HG02884 (cell line): ENCODE measurements around the gene NRXN3.

Experiments used
- ATAC-seq: cut with Tn5 transposase; IDR thresholded peaks from one replicate; pipeline ENCODE4 v1.9.1; 2021; ENCODE audit warnings: mild to moderate bottlenecking, moderate library complexity; ENCODE audit not compliant: unreplicated experiment

NRXN3 gene

DNA sequence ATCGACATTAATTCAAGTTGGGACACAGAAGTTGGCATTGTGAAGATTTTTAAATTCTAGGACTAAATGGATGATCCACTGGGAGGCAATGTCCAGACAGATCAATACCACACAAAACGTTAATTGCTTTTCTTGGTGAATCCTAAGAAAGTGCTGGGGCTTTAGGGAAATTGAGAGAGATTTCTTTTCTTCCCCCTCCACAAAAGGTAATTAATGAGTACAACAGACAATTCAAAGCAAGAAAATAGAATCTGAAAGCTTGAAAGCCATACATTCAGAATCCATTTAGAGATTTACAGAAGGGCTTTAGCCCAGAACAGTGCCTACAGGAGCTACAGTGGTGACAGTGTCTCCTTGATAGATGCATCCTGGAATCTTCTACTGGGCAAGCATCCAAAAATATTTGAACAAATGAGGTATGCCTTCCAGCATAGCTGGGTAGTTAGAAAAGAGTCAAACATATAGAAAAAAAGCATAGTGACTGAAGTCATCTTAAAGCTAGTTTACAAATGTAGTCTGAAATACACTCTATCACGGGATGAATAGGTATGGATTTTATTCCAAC is 1323.0 kb downstream of the NRXN3 start:
- no peak for ATAC-seq

DNA sequence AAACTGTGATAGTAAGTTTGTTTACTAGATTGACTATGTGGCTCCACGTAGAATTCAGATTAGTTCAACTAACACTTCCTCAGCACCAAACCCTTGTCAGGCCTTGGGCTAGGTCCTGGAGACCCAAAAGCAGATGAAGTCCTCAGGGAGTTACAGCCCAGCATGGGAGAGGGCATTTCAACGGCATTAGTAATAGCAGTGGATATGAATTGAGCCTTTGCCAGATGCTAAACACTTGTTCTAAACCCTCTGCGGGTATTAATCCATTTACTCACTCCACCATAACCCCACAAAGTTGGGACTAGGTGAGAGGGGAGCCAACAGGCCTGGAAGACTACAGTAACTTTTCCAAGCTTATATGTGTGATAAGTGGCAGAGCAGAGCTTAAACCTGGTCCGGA is 1326.5 kb downstream of the NRXN3 start:
- no peak for ATAC-seq

DNA sequence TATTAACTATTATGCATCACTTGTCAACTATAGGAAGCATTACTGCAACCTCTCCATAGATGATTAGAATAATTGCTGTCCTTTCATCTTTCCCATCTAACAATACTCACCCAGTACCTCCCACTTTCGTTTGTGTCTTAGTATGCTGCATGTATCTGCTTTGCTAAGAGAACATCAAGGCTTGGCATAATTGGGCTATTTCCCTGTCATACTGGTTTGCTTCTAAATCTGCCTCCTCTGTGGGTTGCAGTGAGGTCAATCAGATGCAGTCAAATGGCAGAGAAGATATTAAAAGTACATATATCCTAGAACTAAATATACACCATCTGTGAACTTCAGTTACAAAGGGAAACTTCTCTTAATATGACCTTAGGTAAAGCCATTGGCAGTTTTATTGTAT is 1330.3 kb downstream of the NRXN3 start:
- ATAC-seq, result no peak

DNA sequence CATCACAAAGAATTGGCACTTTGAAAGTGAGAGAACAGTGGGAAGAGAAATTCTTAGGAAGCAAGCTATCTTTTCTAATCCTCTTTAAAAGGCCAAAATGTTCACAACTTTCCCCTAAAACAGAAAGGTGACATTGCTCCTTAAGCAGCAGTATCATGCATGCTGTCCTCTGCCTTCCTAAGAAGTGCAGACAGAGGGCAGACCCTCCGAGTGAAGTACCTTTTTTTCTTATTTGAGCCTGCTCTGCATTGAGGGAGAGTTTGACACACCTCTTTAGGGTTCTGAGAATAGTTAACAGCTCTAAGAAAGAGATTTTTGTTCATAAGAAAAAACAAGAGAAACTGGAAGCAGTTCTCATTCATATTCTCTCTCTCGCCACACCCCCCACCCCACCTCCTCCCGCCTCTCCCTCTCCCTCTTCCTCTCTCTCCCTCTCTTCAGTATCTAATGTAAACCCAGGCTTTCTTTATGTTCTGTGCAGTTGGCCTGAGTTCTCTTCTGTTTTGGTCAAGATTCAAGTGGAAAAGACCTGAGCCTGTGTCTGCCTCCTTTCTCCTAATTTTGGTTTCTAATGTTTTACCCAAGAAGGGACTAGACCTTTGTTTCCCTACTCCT is 1332.1 kb downstream of the NRXN3 start:
- no peak for ATAC-seq

DNA sequence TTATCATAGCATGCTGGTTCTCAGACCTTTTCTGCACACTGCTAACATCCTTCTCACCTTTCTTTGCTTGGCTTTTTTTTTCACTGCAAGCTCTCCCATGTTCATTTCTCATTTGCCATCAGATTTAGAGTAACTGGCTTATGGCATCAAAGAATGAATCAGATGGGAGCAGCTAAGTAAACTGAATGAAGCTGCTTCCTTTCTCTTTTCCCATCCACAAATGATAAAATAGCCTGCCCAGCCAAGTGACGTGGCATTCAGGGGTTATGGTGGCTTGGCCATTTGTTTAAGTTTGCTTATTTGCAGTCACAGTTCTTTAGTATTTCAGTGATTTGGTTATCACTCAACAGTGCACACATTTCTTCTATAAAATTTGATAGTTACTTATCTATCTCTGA is 1332.6 kb downstream of the NRXN3 start:
- ATAC-seq, result no peak

DNA sequence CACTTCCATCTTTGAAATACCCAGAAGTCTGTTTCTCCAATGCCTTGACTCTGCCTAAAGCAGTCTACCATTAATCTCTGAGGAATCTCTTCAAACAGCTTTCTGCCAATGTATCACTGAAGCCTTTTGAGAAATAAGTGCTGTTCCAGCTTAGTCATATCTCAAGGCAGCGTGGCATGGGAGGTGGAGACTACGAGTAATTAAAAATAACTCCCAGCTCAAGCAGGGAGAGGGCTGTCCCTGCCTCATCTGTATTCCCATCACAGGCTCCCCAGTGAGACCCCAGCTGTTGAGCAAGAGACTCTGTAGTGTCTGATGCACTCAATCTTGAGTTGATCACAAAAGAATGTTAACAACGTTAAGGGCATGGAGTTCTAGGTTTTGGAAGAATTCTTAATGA is 1340.5 kb downstream of the NRXN3 start:
- no peak for ATAC-seq

DNA sequence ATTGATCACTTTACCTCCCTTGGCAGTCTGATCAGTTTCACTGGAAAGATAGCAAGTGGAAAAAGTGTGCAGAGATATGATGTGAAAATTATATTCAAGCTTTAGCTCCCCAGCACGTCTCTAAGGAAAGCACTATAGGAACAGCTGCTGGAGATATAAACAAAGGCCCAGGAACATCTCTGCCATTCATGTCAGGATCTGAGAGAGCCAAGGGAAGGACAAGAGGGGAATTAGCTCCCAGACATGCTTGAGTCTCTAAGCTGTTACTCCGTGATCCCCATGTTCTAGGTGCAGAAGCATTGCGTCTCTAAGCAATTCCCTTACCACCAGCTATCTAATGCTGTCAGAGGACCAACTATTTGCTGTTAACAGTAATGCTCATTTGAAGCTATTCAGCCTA is 1341.0 kb downstream of the NRXN3 start:
- ATAC-seq, result no peak

DNA sequence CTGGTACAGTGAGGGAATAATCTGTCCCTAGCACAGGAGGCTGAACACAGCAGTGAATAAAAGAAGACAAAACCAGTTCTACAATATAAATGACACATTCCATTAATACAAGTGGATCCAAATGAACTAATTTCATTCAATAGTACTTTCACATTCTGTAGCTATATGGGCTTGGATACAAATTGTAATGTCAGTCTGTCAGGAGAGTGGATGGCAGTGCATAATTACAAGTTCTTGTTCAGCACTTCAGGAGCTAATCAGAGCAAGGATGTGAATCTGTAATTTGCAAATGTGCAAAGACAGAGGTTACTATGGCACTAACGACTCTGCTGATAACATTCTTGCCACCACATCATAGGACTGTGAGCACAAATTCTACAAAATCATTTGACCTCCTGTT is 1343.3 kb downstream of the NRXN3 start:
- ATAC-seq, result no peak

DNA sequence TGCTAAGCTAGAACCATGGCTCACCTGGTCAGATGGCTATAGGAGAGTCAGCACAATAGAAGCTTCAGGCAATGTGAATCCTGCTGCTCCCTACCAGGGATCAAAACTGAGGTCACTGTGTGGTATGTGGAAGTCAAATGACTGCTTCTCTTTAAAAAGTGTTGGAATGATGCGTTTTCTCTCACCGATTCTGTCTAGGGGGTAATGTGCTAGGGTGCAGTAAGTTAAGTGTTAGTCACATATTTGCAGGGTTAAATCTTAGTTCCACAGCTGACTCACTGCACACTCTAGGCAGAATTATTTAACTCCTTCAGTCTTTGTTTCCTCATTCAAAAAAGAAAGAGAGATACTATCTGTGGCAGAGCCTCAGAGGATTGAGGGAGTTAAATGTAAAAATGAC is 1344.5 kb downstream of the NRXN3 start:
- ATAC-seq, result no peak

DNA sequence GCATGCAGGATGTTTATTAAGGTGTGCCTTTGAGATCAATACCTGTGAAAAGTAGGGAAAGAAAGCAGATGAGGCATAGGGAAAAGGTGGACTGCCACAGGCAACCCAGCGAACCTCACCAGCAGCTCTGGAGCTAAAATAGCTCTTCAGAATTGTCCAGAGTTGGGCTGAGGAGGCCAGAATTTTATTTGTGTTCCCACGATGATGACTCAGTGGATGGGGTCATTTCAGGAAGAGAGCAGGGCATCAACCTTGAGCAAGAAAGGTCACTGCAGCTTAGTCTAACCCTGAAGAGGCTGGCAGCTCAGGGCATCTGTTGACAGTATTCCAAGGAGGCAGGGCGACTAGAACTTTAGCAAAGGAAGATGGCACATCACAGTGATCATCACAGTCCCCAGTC is 1345.0 kb downstream of the NRXN3 start:
- no peak for ATAC-seq

DNA sequence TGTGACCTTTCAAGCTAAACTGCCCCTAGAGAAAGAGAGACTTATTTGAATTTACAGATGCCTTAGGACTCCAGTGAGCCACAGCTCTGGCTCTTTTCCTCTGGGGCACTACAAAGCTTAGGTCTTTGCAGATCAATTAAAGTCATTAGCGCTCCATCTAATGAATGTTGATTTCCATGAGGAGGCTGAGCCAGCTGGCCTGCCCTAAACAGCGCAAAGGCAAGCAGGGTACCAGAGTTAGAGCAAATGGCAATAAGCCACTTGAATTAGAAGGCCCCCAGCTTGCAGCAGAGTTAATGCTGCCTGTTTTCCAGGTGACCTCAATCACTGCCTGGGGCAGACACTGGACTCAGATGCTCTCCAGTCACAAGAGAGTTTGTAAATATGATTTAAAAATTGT is 1345.8 kb downstream of the NRXN3 start:
- no peak for ATAC-seq

DNA sequence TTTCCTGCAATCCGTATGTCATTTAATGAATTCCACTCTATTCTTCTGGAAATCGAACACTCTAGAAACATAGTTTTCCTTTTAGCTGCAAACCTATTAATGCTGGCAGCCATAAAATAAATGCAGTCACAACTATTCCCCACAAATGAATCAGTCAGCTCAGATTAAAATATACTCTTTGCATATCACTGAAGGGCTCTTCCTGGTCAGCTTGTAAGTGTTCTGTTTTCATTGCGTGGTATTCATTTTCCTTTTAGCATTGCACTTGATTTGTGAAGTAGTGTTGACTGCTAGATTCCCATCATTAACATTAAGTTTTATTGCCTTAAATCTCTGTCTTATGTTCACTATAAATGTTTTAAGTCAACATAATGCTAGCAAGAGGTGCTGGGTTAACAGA is 1355.2 kb downstream of the NRXN3 start:
- ATAC-seq, result no peak

DNA sequence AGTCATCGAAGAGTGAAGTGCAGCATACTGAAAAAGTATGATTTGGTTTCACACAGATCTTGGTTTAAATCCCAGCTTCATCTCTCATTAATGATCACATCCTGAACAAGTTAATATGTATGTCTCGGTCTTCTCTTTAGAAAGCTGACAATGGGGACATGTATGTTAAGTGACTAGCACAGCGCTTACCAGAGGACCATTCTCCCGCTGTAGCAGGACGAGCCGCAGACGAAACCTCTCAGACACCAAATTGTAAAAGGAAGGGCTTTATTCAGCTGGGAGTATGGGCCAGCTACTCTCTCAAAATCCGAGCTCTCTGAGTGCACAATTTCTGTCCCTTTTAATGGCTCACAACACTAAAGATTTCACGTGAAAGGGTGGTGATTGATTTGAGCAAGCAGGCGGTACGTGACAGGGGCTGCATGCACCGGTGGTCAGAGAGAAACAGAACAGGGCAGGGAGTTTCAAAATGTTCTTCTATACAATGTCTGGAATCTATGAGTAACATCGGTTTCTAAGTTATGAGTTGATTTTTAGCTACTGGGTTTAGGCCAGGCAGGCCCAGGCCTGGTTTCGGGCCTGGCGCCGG is 1358.7 kb downstream of the NRXN3 start:
- no peak for ATAC-seq

DNA sequence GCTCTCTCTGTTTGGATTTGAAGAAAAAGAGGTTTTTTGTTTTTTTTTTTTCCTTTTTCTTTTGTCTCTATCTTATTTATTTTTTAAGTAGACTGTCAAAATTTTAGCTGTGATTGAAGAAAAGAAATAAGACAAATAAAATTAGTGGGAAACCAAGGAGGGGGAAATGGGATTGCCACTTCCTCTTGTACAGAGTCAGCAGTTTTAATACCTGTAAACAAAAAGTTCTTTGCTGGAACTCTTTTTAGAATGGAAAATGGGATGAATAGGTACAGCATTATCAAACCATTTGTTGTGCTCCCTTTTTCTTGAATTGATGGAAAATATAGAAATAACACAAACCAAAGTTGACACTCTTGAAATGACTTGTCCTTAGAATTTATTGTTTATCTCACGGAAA is 1360.4 kb downstream of the NRXN3 start:
- ATAC-seq, result no peak

DNA sequence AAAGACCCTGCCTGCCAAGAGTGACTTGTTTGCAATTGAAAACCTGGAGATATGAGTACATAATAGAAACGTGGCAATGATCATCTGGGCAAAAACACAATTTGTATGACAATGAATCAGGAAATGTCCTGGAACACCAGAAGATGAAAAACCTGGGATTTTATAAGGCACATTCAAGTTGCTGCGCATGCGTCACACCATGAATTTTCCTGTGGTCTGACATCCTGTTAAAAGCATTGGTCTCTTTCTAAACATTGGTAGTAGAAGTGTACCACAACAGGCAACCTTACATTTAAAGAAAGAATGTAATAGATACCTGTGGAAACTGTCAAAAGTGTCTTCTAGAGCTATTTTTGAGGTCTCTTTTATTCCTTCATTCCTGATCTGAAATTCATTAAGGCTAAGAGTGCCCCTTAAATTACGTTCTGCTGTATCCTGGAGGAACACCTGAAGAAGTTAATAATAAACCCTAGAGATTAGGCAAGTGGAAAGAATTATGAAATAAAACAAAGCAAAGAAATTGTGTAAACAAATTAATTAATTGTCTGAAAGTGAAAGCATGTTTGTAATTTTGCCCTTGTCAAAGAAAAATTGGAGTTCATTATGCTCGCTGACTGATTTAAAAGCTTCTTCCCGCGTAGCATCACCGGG is 1364.7 kb downstream of the NRXN3 start:
- no peak for ATAC-seq

DNA sequence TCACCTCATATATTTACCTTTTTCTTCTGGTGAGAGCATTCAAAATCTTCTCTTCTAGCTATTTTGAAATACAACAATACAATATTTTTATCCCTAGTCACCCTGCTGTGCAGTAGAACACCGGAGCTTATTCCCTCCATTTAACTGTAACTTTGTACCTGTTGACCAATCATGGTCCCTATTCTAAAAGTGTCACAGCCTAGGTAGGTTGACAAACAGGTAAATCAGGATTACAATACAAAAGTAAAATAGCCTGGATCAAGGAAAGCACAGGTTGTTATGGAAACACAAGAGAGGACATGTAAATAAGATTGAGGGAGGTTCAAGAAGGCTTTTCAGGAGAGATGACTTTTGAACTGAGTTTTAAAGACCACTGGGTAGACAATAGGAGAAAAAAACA is 1370.2 kb downstream of the NRXN3 start:
- ATAC-seq, result no peak

DNA sequence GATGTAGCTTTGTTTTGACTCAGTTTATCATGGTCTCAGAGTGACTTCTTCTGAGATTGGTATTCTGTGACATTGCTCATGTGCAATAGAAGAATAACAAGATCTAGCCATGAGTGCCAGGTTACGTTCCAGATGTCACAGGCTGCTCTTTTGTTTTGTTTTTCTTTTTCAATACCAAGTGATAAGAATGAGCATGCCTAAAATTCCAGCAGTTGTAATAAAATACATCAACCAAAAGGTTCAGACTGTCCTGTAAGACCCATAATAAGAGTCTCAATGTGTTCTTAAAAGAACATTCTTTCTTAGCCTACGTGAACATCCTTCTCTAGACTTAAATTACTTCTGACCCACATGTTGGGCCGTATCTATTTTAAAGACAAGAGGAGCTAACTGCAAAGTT is 1371.9 kb downstream of the NRXN3 start:
- no peak for ATAC-seq

DNA sequence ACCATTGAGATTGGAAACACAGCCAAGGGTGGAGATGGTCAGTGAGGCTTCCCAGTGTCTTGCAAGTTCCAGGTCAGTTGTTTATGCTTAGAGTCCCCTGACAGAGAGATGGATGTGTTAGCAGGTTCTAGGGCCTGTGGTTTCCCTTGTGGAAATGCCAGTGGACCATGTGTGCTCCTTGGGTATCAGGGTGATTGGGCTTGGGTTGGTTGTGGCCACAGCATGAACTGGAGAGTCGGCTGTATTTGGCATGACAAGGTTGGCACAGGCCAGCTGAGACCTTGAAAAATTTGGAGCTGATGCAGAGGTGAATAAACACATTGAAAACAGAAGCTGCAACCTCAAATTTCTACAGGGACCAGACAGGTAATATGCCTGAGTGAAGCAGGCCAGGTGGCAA is 1373.2 kb downstream of the NRXN3 start:
- no peak for ATAC-seq

DNA sequence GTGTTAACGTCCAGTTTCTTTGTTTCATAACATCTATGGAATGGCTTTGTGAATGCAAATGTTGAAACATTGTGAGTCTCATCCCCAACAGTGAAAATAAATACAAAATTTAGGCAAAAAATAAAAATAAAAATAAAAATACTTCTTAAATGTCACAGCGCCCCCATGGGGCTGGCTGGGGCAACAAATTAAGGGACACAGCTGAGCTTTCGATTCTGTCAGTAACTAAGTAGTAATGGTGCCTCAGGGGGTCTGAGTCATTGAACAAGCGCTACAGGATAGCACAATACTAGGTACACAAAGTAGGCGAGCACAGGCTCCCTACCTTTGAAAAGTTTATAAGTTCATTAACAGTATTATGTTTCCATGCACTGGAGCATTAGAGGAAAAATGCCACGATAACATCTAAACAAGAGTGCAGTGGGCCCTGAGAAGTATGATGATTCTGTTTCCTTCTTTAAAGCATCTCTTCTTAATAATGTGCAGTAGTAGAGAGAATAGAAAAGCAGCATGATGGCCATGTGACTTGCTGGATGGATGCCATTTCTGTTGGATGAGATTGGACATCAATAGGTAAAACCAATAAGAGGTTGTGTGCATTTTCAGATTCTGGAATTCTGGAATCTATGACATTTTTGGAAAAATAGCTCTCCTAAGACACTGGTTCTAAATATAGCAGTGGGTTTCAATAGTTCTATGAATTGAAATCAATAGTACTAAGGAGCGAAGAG is 1374.0 kb downstream of the NRXN3 start:
- no peak for ATAC-seq

DNA sequence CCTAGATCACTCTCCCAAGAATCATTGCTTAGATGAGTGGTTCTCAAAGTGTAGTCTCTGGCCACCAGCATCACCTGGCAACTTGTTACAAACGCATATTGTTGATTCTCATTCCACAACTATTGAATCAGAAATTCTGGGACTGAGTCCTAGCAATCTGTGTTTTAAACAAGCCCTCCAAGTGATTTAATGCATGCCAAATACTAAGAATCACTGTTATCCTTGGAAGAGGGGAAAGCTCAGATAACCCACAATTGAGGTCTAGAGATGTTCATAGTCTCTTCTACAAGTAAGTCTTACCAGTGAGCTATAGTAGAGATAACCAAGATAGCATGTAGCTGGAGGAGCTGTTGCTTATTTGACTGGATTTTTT is 1374.5 kb downstream of the NRXN3 start:
- no peak for ATAC-seq

DNA sequence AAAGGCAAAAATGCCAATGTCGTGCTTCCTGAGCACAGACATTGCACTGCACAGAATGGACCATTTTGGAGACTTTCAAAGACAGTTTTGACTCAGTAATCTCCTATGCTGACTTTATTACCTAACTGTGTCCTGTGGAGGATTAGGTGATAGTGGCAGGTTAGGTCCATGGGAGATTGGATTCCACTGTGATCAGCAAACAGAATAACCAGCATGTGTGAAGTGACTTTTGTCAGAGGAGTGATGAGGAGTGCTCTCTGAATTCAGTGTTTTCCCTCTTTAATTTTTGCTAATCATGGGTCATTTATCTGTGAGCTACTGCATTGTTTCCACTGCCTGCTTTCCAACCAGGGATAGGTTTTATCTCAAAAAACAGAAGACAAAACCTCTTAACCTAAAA is 1378.7 kb downstream of the NRXN3 start:
- ATAC-seq, result no peak

DNA sequence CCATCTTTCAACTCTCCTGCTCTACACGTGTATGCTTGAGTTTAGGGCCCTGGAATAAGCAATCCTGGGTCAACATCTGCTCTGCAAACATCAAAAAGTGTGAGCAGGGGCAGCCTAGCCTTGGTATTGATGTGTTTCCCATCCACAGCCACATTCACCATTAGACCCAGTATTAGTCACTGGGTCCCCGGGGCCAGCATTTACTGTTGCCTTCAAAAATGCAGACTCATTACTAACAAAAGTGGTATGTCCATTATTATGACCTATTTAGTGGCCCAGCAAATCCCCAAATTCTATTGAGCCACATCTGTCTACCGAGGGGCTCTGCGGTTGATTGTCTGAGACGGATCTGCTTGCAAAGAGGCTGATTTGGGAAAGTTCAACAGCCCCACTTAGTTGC is 1379.3 kb downstream of the NRXN3 start:
- no peak for ATAC-seq
